ENCODE results near the gene DMRTB1.
"Not testable (repeated sequence)": the region's sequence is repeated elsewhere in the genome, so short reads cannot be mapped to it uniquely, and the experiment has no call there.

DMRTB1 gene

DNA sequence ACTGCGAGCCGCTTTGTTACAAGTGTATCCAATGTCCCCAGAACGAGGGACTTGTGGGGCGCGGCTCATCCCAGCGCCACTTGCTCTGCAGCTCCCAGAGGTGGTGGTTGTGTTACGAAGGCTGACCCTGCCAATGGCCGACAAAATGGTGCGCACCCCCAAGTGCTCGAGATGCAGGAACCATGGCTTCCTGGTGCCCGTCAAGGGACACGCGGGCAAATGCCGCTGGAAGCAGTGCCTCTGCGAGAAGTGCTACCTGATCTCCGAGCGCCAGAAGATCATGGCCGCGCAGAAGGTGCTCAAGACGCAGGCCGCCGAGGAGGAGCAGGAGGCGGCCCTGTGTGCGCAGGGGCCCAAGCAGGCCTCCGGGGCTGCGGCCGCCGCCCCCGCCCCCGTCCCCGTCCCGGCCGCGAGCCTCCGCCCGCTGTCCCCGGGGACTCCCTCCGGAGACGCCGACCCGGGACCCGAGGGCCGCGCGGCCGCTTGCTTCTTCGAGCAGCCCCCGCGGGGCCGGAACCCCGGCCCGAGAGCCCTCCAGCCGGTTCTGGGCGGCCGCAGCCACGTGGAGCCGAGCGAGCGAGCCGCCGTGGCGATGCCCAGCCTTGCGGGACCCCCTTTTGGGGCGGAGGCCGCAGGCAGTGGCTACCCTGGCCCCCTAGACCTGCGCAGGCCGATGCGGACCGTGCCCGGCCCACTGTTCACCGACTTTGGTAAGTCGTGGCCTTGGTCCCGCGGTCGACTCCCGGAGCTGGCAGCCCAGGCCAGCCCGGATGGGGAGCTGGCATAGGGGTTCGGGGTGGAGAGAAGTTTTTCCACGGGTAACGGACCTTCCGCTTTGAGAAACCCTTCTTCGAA, at the start of gene DMRTB1:
DMRTB1 (plus strand) TSS at position 79 of the 855 bp plus-strand sequence; CDS start at position 134, 55 bp downstream.
- DNase-seq, result no peak

DNA sequence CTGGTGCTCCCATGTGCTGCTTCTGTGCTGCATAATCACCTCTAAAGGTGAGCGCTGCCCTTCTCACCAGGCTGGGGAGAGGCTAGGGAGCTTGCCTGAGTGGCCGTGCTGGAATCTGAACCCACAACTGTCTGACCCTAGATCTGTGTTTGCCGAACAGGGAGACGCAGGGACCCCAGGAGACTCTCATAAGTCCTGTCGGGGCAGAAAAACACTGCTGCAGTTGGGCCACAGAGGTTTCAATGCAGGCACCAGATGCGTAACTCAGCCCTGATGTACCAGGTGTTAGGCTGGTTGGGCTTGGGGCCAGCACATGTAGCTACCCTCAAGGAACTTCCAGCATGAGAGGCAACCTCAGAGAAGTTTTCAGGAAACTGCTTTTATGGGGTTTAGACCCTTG, 49.5 kb upstream of the DMRTB1 start:
- no peak for DNase-seq

- DNase-seq, result no peak
Measured at GRCh38 chr1:53410100-53410541, 49.1 kb upstream of the DMRTB1 start.

DNA sequence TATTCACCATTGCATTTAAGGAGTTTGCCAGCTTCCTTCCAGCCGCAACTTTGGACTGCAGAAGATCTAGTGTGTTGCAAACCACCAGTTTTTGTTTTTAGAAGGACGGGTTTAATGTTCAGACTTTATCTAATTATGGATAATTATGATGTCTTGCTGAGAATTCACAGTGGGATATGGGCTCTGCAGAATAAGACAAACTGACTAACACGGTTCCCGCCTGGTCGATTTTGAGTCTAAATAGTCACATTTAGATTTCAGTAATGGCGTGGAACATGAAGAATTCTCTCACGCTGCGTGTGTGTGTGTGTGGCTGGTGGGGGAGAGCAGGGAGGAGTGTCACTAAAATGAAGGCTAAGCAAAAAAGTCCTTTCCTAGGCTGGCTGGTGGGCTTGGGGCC, 48.5 kb upstream of the DMRTB1 start:
- DNase-seq, result no peak

- DNase-seq, result no peak
Measured at GRCh38 chr1:53411541-53412152, 47.6 kb upstream of the DMRTB1 start.

DNA sequence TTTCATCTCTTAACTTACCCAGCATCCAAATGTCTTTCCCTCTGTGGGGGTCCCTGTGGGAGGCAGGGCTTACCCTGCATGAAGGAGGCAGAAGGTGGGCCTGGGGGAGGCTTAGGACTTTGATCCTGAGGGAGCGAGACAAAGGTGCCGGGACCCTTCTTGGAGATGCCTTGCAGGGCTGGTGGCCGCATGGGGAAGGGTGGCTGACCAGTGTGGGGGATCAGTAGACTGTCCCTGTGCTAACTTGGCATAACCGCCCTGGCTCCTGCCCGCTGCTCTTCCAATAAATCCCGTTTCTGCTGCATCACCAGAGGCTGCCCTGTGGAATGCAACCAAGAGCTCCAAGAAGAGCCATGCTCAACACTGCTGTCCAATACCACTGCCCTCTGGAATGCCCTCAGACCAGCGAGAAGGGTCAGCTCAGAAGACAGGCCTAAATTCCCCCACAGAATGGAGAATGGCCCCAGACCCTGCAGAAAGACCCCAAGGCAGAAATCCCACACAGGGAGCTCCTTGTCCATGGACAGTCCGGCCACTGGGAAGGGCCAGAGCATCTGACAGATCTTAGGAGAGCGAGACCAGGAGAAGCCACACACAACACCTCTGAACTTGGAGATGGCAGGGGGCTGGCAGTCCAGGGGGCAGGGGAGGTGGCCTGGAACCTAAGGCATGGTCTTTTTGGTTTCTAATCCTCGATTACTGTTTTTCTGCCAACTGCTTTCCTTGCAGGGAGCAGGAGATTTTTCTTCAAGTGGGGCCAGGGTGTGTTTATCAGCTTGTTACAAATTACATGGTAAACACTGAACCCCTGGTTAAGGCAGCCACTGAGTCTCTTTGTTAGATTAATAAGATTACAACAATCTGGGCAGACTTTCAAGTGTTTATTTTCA, 46.7 kb upstream of the DMRTB1 start:
- no peak for DNase-seq

DNA sequence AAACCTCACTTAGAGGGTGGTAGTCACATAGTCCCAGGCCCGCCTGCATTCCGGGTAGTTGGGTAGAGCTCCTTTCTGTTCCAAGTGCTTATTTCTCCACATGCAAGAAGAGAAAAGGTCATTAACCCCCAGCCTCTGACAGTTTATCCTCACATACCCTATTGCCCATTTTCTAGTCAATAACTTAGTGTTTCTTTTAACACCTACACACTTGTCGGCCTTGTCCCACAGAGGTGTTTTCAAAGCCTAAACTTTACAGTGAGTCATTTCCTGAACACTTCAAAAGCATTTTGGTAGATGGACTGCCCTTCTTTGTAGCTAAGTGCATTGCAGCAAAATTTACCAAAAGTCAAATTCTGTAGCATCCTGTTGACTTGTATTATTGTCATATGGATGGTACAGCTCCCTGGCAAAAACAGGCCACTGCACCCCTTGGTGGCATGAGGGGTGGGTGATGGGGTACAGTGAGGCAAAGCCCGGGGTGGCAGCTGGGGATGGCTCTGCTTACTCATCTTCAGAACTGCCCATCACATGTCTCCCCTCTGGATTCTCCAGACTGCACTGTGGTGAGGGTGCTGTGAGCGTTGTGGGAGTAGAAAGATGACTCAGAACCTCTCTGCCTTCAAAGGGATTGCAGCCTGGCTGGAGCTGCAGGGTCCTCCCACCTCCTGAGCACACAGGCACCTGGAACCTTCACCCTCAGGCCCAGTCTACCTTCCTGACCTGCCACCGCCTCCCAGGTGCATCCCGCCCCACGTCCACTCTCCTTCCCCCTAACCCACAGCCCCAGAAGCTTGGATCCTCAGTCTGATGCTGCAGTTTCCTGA, 45.8 kb upstream of the DMRTB1 start:
- no peak for DNase-seq

- DNase-seq, result no peak
Measured at GRCh38 chr1:53414632-53415031, 44.6 kb upstream of the DMRTB1 start.

GRCh38 chr1:53415432-53415831, 43.8 kb upstream of the DMRTB1 start:
- DNase-seq, result no peak

- DNase-seq, result no peak
Measured at GRCh38 chr1:53416269-53416813, 42.9 kb upstream of the DMRTB1 start.

DNA sequence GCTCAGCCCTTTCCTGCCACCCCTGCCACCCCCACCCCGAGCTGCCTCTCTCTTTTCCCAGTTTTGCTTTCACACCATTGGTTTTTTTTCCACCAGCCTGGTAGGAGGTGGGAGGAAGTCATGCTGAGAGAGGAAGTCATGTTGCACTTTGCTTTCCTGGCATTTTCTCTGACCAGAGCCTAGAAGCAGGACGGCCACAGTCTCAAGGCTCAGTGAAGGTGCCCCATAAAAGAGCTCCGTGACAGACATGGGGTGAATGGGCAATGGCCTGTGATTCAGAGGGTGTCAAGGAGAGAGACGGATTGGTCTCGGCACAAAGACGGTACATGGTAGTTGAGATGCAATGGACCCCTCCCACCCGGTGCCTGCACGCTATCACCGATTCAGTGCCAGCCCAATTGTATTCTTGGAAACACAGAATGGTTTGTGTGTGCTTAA, 42.1 kb upstream of the DMRTB1 start:
- no peak for DNase-seq

DNA sequence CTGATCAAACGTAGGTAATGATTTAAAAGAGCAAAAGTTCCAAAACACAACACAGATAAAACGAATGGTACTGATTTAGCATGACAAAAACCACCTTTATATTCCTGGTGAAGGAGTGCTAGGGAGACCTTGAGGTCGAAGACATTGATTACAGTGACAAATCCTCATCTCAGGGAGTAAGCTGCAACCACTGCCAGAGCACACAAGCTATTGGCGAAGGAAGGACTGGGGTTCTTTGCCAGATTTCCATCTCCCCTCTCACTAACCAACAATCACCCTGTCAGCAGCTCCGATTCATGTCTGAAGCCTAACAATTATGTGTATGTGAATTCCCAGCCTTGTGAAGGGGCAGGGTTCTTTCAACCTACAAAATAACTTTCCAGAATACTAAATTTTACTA, 40.2 kb upstream of the DMRTB1 start:
- no peak for DNase-seq

DNA sequence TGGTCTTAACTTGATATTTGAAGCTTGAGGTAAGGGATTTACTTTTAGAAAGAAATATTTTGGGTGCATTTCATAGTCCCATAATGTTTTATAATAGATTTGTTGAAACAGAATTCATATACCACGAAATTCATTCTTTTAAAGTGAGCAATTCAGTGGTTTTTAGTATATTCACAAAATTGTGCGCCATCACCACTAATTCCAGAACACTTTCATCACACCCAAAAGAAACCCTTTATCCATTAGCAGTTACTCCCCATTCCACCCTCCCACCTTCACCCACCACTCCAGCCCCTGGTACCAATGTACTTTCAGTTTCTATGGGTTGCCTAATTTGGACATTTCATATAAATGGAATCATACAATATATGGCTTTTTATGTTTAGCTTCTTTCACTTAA, 38.9 kb upstream of the DMRTB1 start:
- no peak for DNase-seq

GRCh38 chr1:53421208-53421607, 38.0 kb upstream of the DMRTB1 start:
- DNase-seq, result no peak

- DNase-seq, result no peak
Measured at GRCh38 chr1:53430261-53430660, 28.9 kb upstream of the DMRTB1 start.

DNA sequence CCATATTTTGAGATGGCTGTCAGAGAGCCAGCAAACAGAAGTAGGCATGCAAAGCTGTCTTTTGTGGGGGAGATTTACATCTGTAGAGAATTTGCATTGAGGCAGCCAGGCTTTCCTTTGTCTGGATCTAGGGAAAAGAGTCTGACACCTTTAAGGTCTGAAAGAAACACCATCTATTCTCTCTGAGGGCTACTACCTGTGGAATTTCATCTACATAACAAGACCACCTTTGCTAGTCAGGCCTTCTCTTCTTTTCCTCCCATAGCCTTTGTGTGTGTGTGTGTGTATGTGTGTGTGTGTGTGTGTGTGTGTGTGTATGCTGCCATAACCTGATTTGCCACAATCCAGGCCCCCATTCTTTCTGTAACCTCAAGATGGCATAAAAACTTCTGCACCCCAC, 28.4 kb upstream of the DMRTB1 start:
- DNase-seq, result no peak

DNA sequence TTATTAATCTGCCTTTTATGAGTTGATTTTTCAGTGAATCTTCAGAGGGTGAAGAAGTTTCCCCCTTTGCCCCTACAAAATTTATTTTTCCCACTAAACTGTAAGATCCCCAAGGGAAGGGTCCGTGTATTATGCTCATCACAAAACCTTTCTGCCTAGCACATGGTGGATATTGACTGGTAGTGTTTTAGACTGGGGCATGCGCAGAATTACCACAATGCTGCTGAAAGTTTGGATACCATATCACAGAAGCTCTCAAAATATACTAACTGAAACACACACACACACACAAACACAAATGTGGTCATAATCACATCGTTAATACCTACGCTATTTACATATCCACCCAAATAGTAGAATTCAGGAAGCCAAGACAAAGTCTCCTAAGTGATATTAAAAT, 28.0 kb upstream of the DMRTB1 start:
- no peak for DNase-seq

GRCh38 chr1:53431805-53432565, 27.2 kb upstream of the DMRTB1 start:
- DNase-seq, result no peak

DNA sequence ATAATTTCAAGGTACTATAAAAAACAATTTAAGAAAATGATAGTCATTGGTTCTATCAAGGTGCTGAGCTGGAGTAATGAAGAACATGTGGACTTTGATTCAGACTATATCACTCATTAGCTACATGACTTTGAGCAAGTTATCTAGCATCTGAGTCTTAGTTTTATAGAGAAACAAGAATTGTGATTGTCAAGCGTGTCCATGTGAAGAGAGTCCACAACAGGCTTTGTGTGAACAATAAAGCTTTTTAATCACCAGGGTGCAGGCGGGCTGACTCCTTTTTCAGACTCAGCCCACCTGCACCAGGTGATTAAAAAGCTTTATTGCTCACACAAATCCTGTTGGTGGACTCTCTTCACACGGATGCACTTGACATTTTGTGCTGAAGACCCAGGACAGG, 26.6 kb upstream of the DMRTB1 start:
- no peak for DNase-seq

- DNase-seq, result not testable (repeated sequence)
Measured at GRCh38 chr1:53434405-53435007, 24.7 kb upstream of the DMRTB1 start.

- no peak for DNase-seq
Measured at GRCh38 chr1:53435151-53435550, 24.0 kb upstream of the DMRTB1 start.

All from 8988T (cell line).